ENCODE results near the gene IGFBP7. TPM values are rescaled to one million over a fixed set of nuclear protein-coding genes. Genes with fewer than 3 reads are reported as not detected.

IGFBP7 gene
- polyA plus RNA-seq, 1 donor = 150 TPM

DNA sequence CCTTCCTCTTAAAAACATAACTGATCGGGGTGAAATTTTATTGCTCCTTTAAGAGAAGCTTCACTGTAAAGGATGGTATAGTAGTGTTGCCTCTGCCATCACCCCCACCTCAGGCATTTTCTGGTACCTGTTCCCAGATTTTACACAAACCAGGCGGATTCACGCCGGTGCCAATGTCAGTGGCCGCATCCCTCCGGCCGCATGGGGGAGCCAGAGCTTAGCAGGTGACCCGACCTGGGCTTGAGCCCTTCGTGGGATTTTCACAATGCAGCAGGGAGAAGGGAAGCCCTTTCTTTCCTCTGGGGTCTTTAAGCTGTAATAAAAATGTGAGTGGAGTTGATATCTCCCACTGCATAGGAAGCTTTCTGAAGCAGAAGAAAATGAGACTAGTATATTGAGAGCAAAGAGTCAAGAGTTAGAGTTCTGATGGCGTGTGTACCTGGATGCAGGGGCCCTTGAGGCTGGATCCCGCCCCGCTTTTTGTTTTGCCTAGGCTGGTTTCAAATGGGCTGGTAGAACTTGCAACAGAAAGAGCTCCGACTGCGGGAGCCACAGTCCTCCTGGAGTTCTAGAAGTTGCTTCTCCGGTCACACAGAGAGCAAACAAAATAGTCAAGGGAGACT lies 72.1 kb downstream of the IGFBP7 start:
- DNase-seq = peak; percentile 16

GRCh38 chr4:57034520-57034919 lies 75.7 kb downstream of the IGFBP7 start:
- no peak for DNase-seq

- no peak for DNase-seq
These were observed 87.1 kb downstream of the IGFBP7 start for GRCh38 chr4:57023104-57023503.

- DNase-seq = no peak
These were observed 89.6 kb downstream of the IGFBP7 start for GRCh38 chr4:57020467-57021101.

- DNase-seq = no peak
These were observed 91.2 kb downstream of the IGFBP7 start for GRCh38 chr4:57018980-57019379.

GRCh38 chr4:57013543-57014120 lies 96.6 kb downstream of the IGFBP7 start:
- DNase-seq = no peak

DNA sequence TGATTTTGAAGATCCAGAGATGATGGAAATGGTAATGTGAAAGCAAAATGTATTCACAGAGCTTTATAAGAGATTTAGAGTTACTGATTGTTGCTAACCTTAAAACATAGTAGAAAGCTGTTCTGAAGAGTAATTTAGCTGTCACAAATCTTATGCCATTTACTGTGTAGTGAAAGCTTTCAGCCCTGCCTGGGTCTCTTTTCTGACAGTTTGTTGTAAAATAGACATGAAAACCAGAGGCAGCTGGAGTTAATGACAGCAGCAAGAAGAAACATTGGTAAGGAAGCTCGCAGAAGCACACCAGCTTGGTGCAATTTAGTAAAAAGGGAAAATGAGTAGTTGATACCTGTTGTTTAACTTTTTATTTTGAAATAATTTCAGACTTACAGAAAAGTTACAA lies 110.4 kb downstream of the IGFBP7 start:
- no peak for DNase-seq

DNA sequence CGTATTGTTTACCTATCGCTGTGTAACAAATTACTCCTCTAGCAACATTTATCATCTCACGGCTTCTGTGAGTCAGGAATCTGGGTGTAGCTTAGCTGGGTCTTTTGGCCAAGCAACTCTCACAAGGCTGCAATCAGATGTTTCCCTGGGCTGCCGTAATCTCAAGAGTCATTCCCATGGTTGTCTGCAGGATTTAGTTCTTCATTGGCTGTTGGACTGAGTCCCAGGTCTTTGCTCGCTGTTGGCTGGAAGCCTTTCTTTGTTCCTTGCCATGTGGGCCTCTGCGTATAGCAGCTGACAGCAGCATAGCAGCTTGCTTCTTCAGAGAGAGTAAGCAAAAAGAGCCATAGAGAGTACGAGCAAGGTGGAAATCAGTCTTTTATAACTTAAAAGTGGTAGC lies 114.7 kb downstream of the IGFBP7 start:
- peak; percentile 63 for DNase-seq

GRCh38 chr4:56990109-56990905 lies 119.9 kb downstream of the IGFBP7 start:
- no peak for DNase-seq

DNA sequence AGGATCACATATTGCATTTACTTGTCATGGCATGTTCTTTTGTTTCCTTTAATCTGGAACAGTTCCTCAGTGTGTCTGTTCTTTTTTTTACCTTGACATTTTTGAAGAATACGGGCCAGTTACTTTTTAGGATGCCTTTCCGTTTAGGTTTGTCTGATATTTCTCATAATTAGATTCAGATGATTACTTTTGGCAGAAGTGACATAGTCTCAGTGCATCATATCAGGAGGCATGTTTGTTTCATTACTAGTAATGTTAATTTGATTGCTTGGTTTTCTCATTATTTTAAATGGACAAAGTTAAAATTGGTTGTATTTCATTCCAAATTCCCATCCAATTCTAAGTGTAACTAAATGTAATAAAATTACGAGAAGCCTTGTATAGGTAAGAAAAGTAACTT lies 123.2 kb downstream of the IGFBP7 start:
- no peak for DNase-seq

DNA sequence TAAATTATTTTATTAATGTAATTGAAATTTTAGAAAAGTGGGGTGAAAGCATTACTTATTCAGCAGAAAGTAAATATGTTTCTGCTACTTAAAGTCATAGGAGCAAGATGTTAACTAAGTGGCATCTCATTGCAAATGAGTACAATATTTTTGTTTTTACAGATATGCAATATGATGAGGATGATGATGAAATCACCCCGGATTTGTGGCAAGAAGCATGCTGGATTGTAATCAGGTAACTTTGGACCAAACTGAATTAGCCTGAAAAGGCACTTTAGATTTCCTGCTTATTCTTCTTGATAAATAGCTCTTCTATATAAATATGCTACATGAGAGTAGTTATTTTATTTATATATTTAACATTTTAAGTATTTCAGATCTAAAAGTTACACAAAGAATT lies 124.0 kb downstream of the IGFBP7 start:
- no peak for DNase-seq

- no peak for DNase-seq
These were observed 128.4 kb downstream of the IGFBP7 start for GRCh38 chr4:56981795-56982201.

Other genes starting within 250 kb of the IGFBP7 start
- gene REST, start 202.5 kb downstream of the IGFBP7 start, polyA plus RNA-seq (ENCODE audit: insufficient read length) = 24.9 TPM
- gene NOA1, start 132.8 kb downstream of the IGFBP7 start, polyA plus RNA-seq (ENCODE audit: insufficient read length) = 20.7 TPM
- 74.9 TPM for gene POLR2B, start 131.5 kb downstream of the IGFBP7 start, polyA plus RNA-seq (ENCODE audit: insufficient read length)

Measured in hindlimb muscle (tissue), 1 donor.